Right ventricle myocardium inferior (tissue), 1 donor: Measurements from ENCODE around the gene NCAM1. TPM values are rescaled to one million over a fixed set of nuclear protein-coding genes. Genes with fewer than 3 reads are reported as not detected.
A peak's percentile ranks its signal among the peaks of the same experiment; 100 is the strongest.

Source experiments
- ATAC-seq: fragments of 200-7000 bp; cut with Tn5 transposase; one replicate; pipeline ENCODE4 v1.9.1; 2020; ENCODE audit warnings: mild to moderate bottlenecking, moderate library complexity
- DNase-seq: peaks from one replicate; pipeline ENCODE4 v3.0.0; 2021; ENCODE audit errors: missing footprints
- intact Hi-C: fragments of 100-400 bp; cut with DNase I; formaldehyde crosslinking; loops from one replicate; pipeline ENCODE4 v1.11.0; 2022
- total RNA-seq: library from RNA; stranded (reverse); fragmentation: NEBNext Ultra II Directional; extraction: Animal tissue kit (Norgen Biotek cat#: 25700); gene quantifications from one replicate; pipeline ENCODE4 v1.2.1, GENCODE V29; 2021
- donor health status: DM: no; HTN: yes; CAD: no; lungs with severe emphysema.

The NCAM1 gene
- total RNA-seq, 1 donor from 2014 or later = 250 TPM

GRCh38 chr11:113138731-113139130 is 177.5 kb downstream of the NCAM1 start:
- ATAC-seq = no peak
- no peak for DNase-seq
- intact Hi-C loops = no loop called here

GRCh38 chr11:113141010-113141409 is 179.8 kb downstream of the NCAM1 start:
- DNase-seq (no peak), ATAC-seq (no peak)
- intact Hi-C loops = no loop called here

DNA sequence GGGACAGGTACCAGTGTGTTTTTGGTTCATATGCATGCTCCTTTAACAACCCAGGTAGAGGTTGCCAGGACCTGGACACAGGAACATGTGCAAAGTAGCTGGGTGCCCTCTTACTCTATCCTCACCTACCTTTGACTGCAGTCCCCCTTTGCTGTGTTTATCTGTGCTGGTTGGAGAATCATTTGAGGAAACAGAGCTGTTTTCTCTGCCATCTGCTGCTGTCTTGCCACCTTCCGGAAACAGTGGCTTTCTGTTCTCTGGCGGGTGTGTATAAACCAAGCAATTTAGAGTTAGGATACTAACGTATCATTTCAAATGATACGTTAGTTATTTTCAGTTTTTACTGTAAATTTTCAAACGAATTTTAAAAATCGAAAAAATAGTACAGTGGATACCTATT is 181.3 kb downstream of the NCAM1 start:
- ATAC-seq (no peak), DNase-seq (no peak)
- intact Hi-C loops = no loop called here

GRCh38 chr11:113147249-113147648 is 186.0 kb downstream of the NCAM1 start:
- intact Hi-C loops = no loop called here
- DNase-seq (no peak), ATAC-seq (peak; percentile 80)

DNA sequence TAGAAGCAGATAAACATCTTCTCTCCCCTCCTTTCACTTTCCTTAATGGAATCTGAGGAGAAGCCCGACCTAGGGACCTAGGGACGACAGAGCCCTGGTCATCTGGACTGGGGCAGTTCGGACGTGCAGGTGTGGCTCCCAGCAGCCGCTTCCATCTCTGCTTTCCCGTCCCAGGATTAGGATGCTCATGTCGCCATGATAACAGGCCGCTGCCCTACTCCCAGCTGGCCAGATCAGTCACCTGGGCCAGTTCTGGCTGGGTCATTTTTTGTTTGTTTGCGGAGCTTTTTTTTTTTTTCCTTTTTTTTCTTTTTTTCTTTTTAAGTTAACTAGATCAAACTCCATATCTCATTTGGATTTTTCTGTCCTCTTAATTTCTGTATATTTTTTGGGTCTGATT is 186.9 kb downstream of the NCAM1 start:
- intact Hi-C loops = no loop called here
- ATAC-seq (no peak), DNase-seq (no peak)

- intact Hi-C loops = no loop called here
- ATAC-seq = no peak
- DNase-seq = no peak
Observed at GRCh38 chr11:113148652-113149051, 187.4 kb downstream of the NCAM1 start.

GRCh38 chr11:113151521-113151920 is 190.3 kb downstream of the NCAM1 start:
- DNase-seq (no peak), ATAC-seq (no peak)

DNA sequence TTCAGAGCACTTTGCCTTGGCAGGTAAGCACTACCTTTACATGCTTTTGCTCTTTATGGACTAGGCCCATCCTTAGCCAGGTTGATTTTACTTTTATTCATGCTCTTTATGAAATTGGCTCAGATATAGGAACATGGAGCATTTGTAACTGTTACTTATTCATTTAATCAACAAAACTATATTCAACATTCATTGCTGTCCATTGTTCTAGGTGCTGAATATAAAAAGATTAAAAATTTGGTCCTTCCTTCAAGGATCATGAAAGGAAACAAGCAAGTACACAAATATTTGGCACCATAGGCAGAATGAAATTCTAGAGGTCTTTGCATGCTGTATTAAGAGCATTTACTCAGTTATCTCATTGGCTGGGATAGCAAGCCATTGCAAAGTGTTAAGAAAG is 191.3 kb downstream of the NCAM1 start:
- DNase-seq (no peak), ATAC-seq (no peak)
- intact Hi-C loops = no loop called here

More at GRCh38 chr11:113151521-113151920, 190.3 kb downstream of the NCAM1 start:
- intact Hi-C loops = no loop called here

GRCh38 chr11:113153847-113154246 is 192.6 kb downstream of the NCAM1 start:
- ATAC-seq = peak; percentile 65
- intact Hi-C loops = no loop called here
- no peak for DNase-seq

GRCh38 chr11:113159988-113160807 is 199.0 kb downstream of the NCAM1 start:
- peak; percentile 61 for ATAC-seq
- no peak for DNase-seq
- intact Hi-C loops = no loop called here

GRCh38 chr11:113160808-113161124 is 199.5 kb downstream of the NCAM1 start:
- no peak for DNase-seq
- intact Hi-C loops = no loop called here
- no peak for ATAC-seq

DNA sequence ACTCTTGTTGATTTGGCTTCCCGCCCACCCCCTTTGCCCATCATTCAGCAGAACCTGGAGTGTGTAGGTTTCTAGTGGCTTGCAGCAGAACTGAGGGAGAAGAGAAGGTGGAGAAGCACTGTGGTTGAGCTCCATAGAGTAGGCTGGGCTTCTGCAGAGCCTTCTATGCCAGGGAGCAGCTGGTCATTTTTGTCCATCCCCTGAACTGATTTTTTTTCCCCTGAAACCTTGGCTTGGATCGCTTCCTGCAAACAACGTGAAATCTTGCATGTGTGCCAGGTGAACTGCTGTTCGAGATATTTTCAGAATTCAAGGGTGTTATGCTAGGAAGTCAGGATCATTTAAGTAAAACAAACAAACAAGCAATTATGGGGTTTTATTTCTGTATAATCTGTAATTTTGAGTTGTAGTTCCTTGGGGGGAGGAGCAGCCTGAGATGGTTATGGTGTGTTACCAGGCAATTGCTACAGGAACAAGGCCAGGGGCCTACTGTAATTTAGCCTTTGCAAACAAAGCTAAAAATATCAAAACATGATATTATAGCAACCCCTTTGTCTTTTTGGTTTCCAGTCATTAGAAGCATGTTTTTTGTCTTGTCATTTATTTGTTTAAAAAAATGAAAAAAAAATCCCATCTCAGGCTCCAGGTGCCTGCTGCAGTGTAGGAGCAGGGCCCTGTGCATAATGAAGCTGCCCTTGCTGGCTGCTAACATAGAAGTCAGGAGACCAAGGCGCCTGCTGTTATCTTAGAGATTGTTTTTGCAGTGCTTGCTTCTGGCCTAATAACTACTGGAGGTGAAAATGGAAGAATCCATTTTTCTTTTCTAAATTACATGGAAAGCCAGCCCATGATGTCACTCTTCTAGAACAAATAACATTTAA is 200.7 kb downstream of the NCAM1 start:
- intact Hi-C loops = no loop called here
- ATAC-seq = peak; percentile 35
- no peak for DNase-seq

DNA sequence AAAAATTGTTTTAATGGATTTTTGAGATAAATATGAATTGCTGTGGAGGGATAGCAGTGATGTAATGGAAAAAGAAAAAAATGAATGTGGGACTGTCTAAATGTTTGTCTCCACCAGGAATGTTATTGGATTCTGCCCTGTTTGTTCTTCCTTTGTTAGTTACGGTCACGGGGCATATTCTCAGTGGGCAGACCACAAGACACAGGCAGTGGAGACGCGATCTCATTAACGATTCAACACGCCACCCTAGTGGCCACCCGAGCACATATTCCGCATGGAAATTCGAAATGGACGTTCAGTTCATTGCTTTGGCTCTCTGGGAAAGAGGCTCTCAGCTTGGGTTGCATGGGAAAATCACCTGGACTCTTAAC is 201.4 kb downstream of the NCAM1 start:
- ATAC-seq (peak; percentile 41), DNase-seq (no peak)
- intact Hi-C loops = no loop called here

GRCh38 chr11:113163291-113164030 is 202.2 kb downstream of the NCAM1 start:
- intact Hi-C loops = no loop called here
- ATAC-seq (peak; percentile 23), DNase-seq (no peak)

GRCh38 chr11:113166280-113166679 is 205.1 kb downstream of the NCAM1 start:
- no peak for DNase-seq
- ATAC-seq = no peak
- intact Hi-C loops = no loop called here

GRCh38 chr11:113167599-113167998 is 206.4 kb downstream of the NCAM1 start:
- DNase-seq (no peak), ATAC-seq (no peak)
- intact Hi-C loops = no loop called here

DNA sequence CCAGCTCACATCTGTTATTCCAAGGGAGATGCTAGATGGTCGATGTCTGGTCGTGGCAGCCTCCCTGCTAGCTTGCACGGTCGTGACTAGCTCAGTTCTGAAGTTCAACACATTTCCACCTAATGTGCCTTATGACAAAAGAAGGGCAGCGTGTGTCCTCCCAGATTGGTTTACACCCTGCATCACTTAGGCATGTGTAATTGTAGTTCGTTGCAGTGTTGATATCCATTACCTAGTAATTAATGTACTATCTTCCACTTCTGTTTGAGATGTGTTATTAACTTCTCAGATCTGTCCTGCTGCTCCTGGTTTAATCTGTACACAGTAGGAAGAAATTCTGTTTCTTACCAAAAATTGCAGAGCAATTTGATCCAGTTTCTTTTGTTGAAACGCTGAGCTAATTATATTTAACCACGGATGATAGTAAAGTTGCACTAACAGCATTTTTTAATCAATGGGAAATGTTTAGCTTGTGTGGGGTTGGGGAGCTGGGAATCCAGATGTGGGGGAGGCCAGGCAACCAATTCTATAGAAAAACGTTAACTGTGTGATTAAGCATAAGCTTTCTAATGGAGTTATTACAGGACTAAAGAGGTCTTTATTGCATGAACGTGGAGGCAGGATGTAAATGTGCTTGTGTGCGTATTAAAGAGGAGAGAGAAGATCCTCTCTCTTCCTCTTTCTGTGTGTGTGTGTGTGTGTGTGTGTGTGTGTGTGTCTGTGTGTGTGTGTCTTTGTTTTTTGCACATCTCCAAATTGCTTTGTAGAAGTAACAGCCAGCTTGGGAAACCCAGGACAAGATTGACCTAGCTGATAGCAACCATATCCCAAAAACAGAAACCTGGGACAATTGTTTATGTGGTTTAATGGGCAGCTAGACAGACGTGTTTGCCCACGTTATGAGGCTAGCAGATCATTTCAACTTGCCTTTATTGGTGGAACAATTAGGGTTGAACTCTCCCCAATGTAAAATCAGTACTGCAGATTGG is 207.4 kb downstream of the NCAM1 start:
- intact Hi-C loops = no loop called here
- no peak for DNase-seq
- no peak for ATAC-seq

DNA sequence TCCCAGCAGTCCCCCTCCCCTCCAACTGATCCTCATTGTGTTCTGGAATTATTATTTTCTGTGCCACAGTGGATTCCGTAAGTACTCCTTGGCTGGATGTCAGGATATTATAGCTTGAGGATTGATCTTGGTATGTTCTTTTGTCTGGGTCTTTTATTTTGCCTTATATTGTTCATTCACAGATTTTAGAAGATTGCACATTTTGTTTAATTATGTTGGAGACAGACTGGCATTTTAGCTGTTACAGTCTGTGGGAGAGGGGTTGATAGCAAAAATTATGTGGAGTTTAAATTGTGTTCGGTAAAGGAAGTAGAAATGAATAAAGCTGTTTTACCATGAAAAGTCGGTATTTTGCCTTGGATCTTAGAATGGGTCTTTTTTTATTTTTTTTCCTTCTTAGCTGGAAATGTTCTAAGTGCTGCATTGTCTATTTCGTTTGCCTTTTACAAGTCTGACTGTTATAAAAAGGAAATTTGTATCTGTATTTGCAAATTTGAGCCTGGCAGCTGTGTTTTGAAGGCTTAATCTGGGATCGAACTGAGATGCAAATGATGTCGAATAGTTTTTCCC is 211.2 kb downstream of the NCAM1 start:
- ATAC-seq = no peak
- intact Hi-C loops = no loop called here
- no peak for DNase-seq
